DOHH2 (cell line): Measurements from ENCODE around the gene TMEM266.

Experiments used
- EZH2phosphoT487 ChIP-seq: fragments of 200-600 bp; sonication (generic); IDR thresholded peaks from 2 replicates; pipeline ENCODE4 v1.6.1; 2017; ENCODE audit warnings: borderline replicate concordance, mild to moderate bottlenecking, antibody characterized with exemption, low read length, moderate library complexity, mixed read lengths
- TF ChIP-seq, protein P1 (sequence below): fragments of 200-600 bp; sonication (generic); IDR thresholded peaks from one replicate; pipeline ENCODE4 v1.5.1; 2014; ENCODE audit warnings: antibody characterized with exemption, mild to moderate bottlenecking, low read depth, low read length; ENCODE audit not compliant: poor library complexity, severe bottlenecking

DNA sequence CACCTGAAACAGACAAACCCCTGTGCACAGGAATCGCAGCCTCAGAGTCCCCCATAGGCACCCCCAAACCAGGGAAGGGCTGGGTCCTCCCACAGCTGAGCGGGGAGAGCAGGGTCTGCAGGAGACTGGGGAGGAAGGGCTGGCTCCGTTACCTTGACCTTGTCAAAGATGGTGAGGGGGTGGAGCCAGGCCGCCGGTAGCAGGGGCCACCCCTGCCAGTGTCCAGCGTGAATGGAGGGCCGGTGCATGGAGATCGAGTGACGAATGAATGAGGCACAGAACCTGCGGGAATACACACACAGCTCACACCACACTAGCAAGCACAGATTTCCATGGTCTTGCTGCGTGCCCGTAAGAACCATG lies 102.2 kb downstream of the TMEM266 start:
- TF ChIP-seq, protein P1, sequence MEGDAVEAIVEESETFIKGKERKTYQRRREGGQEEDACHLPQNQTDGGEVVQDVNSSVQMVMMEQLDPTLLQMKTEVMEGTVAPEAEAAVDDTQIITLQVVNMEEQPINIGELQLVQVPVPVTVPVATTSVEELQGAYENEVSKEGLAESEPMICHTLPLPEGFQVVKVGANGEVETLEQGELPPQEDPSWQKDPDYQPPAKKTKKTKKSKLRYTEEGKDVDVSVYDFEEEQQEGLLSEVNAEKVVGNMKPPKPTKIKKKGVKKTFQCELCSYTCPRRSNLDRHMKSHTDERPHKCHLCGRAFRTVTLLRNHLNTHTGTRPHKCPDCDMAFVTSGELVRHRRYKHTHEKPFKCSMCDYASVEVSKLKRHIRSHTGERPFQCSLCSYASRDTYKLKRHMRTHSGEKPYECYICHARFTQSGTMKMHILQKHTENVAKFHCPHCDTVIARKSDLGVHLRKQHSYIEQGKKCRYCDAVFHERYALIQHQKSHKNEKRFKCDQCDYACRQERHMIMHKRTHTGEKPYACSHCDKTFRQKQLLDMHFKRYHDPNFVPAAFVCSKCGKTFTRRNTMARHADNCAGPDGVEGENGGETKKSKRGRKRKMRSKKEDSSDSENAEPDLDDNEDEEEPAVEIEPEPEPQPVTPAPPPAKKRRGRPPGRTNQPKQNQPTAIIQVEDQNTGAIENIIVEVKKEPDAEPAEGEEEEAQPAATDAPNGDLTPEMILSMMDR: no peak
- no peak for TF ChIP-seq EZH2phosphoT487
